ENCODE data around the gene HOXA9.

Gene HOXA9

GRCh38 chr7:27139334-27140125, 25.8 kb downstream of the HOXA9 start:
- H3K4me3 ChIP-seq (ENCODE audit: low read length): no peak overlapping the region
- no peak for TF ChIP-seq CTCF (conservative IDR thresholded peaks at IDR 0.05; ENCODE audit: low read depth, low read length)
- DNase-seq (ENCODE audit: low read depth): no peak

GRCh38 chr7:27138985-27139333, 26.4 kb downstream of the HOXA9 start:
- no peak for DNase-seq (ENCODE audit: low read depth)
- no peak overlapping the region for H3K4me3 ChIP-seq (ENCODE audit: low read length)
- no peak for TF ChIP-seq CTCF (conservative IDR thresholded peaks at IDR 0.05; ENCODE audit: low read depth, low read length)

- no peak overlapping the region for H3K4me3 ChIP-seq (ENCODE audit: low read length)
Measured at GRCh38 chr7:27138472-27138871, 26.9 kb downstream of the HOXA9 start.

GRCh38 chr7:27137640-27138315, 27.6 kb downstream of the HOXA9 start:
- H3K4me3 ChIP-seq (ENCODE audit: low read length): no peak overlapping the region
- TF ChIP-seq CTCF (conservative IDR thresholded peaks at IDR 0.05; ENCODE audit: low read depth, low read length): no peak
- DNase-seq (ENCODE audit: low read depth): no peak

More at GRCh38 chr7:27138472-27138871, 26.9 kb downstream of the HOXA9 start:
- no peak for TF ChIP-seq CTCF (conservative IDR thresholded peaks at IDR 0.05; ENCODE audit: low read depth, low read length)
- no peak for DNase-seq (ENCODE audit: low read depth)

GRCh38 chr7:27134392-27134791, 30.9 kb downstream of the HOXA9 start:
- no peak overlapping the region for H3K4me3 ChIP-seq (ENCODE audit: low read length)
- TF ChIP-seq CTCF (conservative IDR thresholded peaks at IDR 0.05; ENCODE audit: low read depth, low read length): no peak
- no peak for DNase-seq (ENCODE audit: low read depth)

GRCh38 chr7:27133409-27134231, 31.7 kb downstream of the HOXA9 start:
- no peak for DNase-seq (ENCODE audit: low read depth)
- no peak for TF ChIP-seq CTCF (conservative IDR thresholded peaks at IDR 0.05; ENCODE audit: low read depth, low read length)
- H3K4me3 ChIP-seq (ENCODE audit: low read length): no peak overlapping the region
